ENCODE data around the gene BHMT.

- TF ChIP-seq, protein P1, sequence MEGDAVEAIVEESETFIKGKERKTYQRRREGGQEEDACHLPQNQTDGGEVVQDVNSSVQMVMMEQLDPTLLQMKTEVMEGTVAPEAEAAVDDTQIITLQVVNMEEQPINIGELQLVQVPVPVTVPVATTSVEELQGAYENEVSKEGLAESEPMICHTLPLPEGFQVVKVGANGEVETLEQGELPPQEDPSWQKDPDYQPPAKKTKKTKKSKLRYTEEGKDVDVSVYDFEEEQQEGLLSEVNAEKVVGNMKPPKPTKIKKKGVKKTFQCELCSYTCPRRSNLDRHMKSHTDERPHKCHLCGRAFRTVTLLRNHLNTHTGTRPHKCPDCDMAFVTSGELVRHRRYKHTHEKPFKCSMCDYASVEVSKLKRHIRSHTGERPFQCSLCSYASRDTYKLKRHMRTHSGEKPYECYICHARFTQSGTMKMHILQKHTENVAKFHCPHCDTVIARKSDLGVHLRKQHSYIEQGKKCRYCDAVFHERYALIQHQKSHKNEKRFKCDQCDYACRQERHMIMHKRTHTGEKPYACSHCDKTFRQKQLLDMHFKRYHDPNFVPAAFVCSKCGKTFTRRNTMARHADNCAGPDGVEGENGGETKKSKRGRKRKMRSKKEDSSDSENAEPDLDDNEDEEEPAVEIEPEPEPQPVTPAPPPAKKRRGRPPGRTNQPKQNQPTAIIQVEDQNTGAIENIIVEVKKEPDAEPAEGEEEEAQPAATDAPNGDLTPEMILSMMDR (conservative IDR thresholded peaks at IDR 0.05 in 1 of 2, IDR thresholded peaks at IDR 0.05 in 1 of 2; ENCODE audit: low read depth in 1 of 2, low read length in 2 of 2): no peak
- TF ChIP-seq EZH2 (IDR thresholded peaks at IDR 0.05; ENCODE audit: low read length, missing control alignments): no peak
Measured at GRCh38 chr5:79173626-79174025, 62.0 kb downstream of the BHMT start.

Data from fibroblast of lung (primary cell).